Stimulated activated CD8-positive, alpha-beta memory T cell treated with anti-CD3 and anti-CD28 coated beads, Interleukin-12 subunit alpha, Interleukin-12 subunit beta, amount 100 ng/mL, for 4 hours (primary cell): ENCODE data around the gene FAM149B1.

Experiments used
- DNase-seq: peaks from one replicate; pipeline ENCODE4 v3.0.0-alpha.2; 2020; ENCODE audit warnings: low read depth

The FAM149B1 gene

DNA sequence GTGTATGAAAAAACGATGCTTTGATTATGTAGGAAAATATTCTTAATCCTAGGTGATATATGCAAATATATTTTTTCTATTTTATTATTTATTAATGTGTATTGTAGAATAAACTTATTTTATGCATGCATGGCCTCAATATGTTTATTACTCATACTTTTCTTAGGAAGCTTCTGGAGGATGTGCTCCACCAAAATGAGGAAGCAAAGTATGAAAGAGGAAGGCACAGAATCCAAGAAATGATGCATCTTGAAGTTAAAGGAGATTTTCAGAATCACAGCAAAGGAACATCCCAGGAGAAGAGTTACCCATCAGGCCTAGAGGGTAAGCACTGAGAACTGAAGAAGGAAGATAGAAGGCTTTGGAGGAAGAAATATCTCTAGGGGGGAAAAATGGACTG is 119.5 kb downstream of the FAM149B1 start:
- no peak for DNase-seq

DNA sequence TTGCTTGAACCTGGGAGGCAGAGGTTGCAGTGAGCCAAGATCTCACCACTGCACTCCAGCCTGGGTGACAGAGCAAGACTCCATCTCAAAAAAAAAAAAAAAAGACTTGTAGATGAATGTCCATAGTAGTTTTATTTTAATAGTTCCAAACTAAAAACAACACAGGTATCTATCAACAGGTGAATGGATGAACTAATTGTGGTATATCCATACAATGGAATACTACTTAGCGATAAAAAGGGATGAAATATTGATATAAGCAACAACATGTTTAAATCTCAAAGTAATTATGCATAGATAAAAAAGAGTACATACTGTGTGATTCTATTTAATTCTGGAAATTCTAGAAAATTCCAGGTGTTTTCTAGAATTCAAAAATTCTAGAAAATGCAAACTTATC is 122.0 kb downstream of the FAM149B1 start:
- DNase-seq = no peak

DNA sequence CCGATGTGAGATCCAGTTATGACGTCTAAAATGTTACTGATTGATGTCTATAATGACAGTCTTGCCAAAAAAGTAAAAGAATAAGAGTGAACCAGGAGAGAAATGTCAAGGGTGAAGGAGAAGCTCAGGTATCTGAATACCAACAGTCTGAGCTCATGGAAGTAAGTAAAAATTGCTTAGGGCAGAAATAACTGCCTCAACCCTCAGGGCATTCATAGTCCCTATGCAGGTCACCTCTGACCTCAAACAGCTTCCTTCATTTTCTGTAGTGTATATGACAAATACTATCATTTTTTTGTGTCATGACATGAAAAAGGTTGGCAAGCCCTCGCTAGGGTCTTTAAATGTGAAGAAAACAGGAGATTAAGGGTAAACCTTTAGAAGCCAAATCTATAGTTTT is 125.5 kb downstream of the FAM149B1 start:
- no peak for DNase-seq
